Common myeloid progenitor, CD34-positive (primary cell): ENCODE results near the gene VIL1.

Source experiments
- CTCF ChIA-PET: fragments of 350-600 bp; sonication (Branson Sonifier 250); formaldehyde crosslinking; loops from one replicate; lab custom pipeline; 2021; ENCODE audit warnings: antibody characterized with exemption; lab: Charles Lee
- POLR2A ChIA-PET: fragments of 350-600 bp; sonication (Branson Sonifier 250); formaldehyde crosslinking; loops from one replicate; lab custom pipeline; 2021; ENCODE audit warnings: antibody characterized with exemption; lab: Charles Lee
- DNase-seq, 3 donors: peaks; one replicate each; pipeline versions ENCODE4 v3.0.0 to v3.0.0-alpha.2; 2013
- H3K27ac ChIP-seq, 2 experiments: 1 replicate in 1 of 2; 2 replicates in 1 of 2; pipeline ENCODE4 v1.7.0; 2013; ENCODE audit warnings: inconsistent platforms in 2 of 2, low read length in 2 of 2, mild to moderate bottlenecking in 2 of 2, low read depth in 1 of 2, moderate library complexity in 1 of 2; ENCODE audit not compliant: severe bottlenecking in 2 of 2, insufficient read depth in 1 of 2, poor library complexity in 1 of 2
- H3K27me3 ChIP-seq, 5 experiments: replicated peaks in 2 of 5; 1 replicate in 3 of 5; 2 replicates in 2 of 5; pipeline versions ENCODE4 v1.6.1 to v1.7.0; 2013; ENCODE audit warnings: low read length in 4 of 5, mild to moderate bottlenecking in 2 of 5, moderate library complexity in 2 of 5, inconsistent platforms in 1 of 5; ENCODE audit not compliant: insufficient read depth in 5 of 5, control insufficient read depth in 4 of 5
- H3K36me3 ChIP-seq, 4 experiments: 1 replicate in 2 of 4; 2 replicates in 2 of 4; pipeline versions ENCODE4 v1.6.1 to v1.7.0; 2013; ENCODE audit warnings: low read length in 3 of 4, control low read depth in 1 of 4, mild to moderate bottlenecking in 1 of 4; ENCODE audit not compliant: control insufficient read depth in 4 of 4, insufficient read depth in 4 of 4
- H3K4me1 ChIP-seq, 4 experiments: 1 replicate in 3 of 4; 2 replicates in 1 of 4; pipeline versions ENCODE4 v1.6.1 to v1.7.1; 2013; ENCODE audit warnings: low read length in 3 of 4, mild to moderate bottlenecking in 3 of 4, control low read depth in 1 of 4, inconsistent platforms in 1 of 4, moderate library complexity in 1 of 4; ENCODE audit not compliant: control insufficient read depth in 4 of 4, insufficient read depth in 4 of 4; ENCODE audit errors: control extremely low read depth in 1 of 4
- H3K4me3 ChIP-seq, 7 experiments: 1 replicate in 4 of 7; 2 replicates in 3 of 7; pipeline versions ENCODE4 v1.5.1 to v1.7.0; 2013; ENCODE audit warnings: mild to moderate bottlenecking in 7 of 7, low read length in 6 of 7, moderate library complexity in 6 of 7, inconsistent platforms in 2 of 7, low read depth in 2 of 7, control low read depth in 1 of 7; ENCODE audit not compliant: insufficient read depth in 4 of 7, control insufficient read depth in 1 of 7; ENCODE audit errors: extremely low read depth in 1 of 7
- H3K9me3 ChIP-seq, 5 experiments: 1 replicate in 4 of 5; 2 replicates in 1 of 5; pipeline versions ENCODE4 v1.6.1 to v1.7.1; 2013; ENCODE audit warnings: low read length in 4 of 5, mild to moderate bottlenecking in 2 of 5, inconsistent platforms in 1 of 5, low read depth in 1 of 5, moderate library complexity in 1 of 5; ENCODE audit not compliant: control insufficient read depth in 4 of 5, insufficient read depth in 2 of 5; ENCODE audit errors: control extremely low read depth in 1 of 5
- WGBS: methylation state at CpG from one replicate; pipeline ENCODE4 v1.1.5; 2013; ENCODE audit not compliant: insufficient coverage; 5-methylcytosine and 5-hydroxymethylcytosine counted together

VIL1 gene

GRCh38 chr2:218394298-218395089, 24.4 kb upstream of the VIL1 start:
- POLR2A ChIA-PET = interaction anchor here (1.0 to 1.2 kb wide), 2 partner anchors 26 to 27 kb away, joined by 4 to 6 read pairs; no protein-coding TSS in a partner anchor
- peaks cover 2 to 64% (median 57%) of the 10 kb centered on the region in 4 experiments for H3K4me1 ChIP-seq
- no peaks in the 10 kb centered on the region for H3K9me3 ChIP-seq
- peak overlapping the region in 1 of 2 experiments; percentile 57 for H3K27ac ChIP-seq
- peak overlapping the region in 1 of 7 experiments; percentile 23 for H3K4me3 ChIP-seq
- 85% methylated on average over 12 of the region's 13 CpGs for WGBS
- CTCF ChIA-PET = interaction anchor here (0.6 to 6.1 kb wide), 19 partner anchors 8 to 134 kb away, joined by 3 to 70 read pairs (median 4); partner anchors contain the start of genes AAMP, CATIP, PNKD and SLC11A1
- peak in 2 of 3 donors; percentile 81 for DNase-seq
- H3K27me3 ChIP-seq = no peaks in the 10 kb centered on the region
- H3K36me3 ChIP-seq = no peaks in the 10 kb centered on the region

GRCh38 chr2:218395090-218395444, 23.9 kb upstream of the VIL1 start:
- H3K36me3 ChIP-seq = no peaks in the 10 kb centered on the region
- peak overlapping the region in 1 of 7 experiments; percentile 59 for H3K4me3 ChIP-seq

GRCh38 chr2:218395456-218395825, 23.5 kb upstream of the VIL1 start:
- peak overlapping the region in 4 of 7 experiments; percentile 29 to 85 (median 54) for H3K4me3 ChIP-seq
- peaks cover 2 to 60% (median 57%) of the 10 kb centered on the region in 4 experiments for H3K4me1 ChIP-seq
- no peak for DNase-seq
- no peaks in the 10 kb centered on the region for H3K9me3 ChIP-seq
- ChIA-PET POLR2A (interaction anchor here (0.6 to 5.3 kb wide), 6 partner anchors 27 to 125 kb away, joined by 3 to 37 read pairs (median 6); partner anchors contain the start of genes AAMP and PNKD), CTCF (interaction anchor here (0.8 to 6.1 kb wide), 15 partner anchors 9 to 122 kb away, joined by 3 to 70 read pairs (median 8); partner anchors contain the start of genes AAMP, CATIP, PNKD and TMBIM1)
- H3K27ac ChIP-seq = peak overlapping the region in 1 of 2 experiments; percentile 57
- WGBS = 73% methylated on average over 15 of the region's 16 CpGs
- H3K27me3 ChIP-seq = no peaks in the 10 kb centered on the region
- no peaks in the 10 kb centered on the region for H3K36me3 ChIP-seq

More at GRCh38 chr2:218395090-218395444, 23.9 kb upstream of the VIL1 start:
- no peaks in the 10 kb centered on the region for H3K9me3 ChIP-seq
- H3K4me1 ChIP-seq = peaks cover 2 to 60% (median 57%) of the 10 kb centered on the region in 4 experiments
- WGBS = 89% methylated on average over 3 of the region's 6 CpGs
- no peaks in the 10 kb centered on the region for H3K27me3 ChIP-seq
- CTCF ChIA-PET = interaction anchor here (0.8 to 6.1 kb wide), 12 partner anchors 9 to 122 kb away, joined by 3 to 70 read pairs (median 8); partner anchors contain the start of genes AAMP, CATIP, PNKD and TMBIM1
- peak overlapping the region in 1 of 2 experiments; percentile 57 for H3K27ac ChIP-seq
- POLR2A ChIA-PET = interaction anchor here (1.0 kb wide), 1 partner anchor 28 kb away, joined by 4 read pairs; no protein-coding TSS in a partner anchor
- DNase-seq = no peak

GRCh38 chr2:218395826-218396687, 22.9 kb upstream of the VIL1 start:
- CTCF ChIA-PET = interaction anchor here (0.6 to 6.1 kb wide), 15 partner anchors 9 to 123 kb away, joined by 4 to 70 read pairs (median 6); partner anchors contain the start of genes AAMP, CATIP, PNKD and TMBIM1
- WGBS = 3% methylated on average over 45 of the region's 57 CpGs
- DNase-seq = peak; percentile 98 to 99 (median 99)
- no peaks in the 10 kb centered on the region for H3K36me3 ChIP-seq
- no peaks in the 10 kb centered on the region for H3K27me3 ChIP-seq
- no peaks in the 10 kb centered on the region for H3K9me3 ChIP-seq
- H3K27ac ChIP-seq = peak overlapping the region; percentile 90 to 94
- peak overlapping the region; percentile 46 to 88 (median 85) for H3K4me3 ChIP-seq
- POLR2A ChIA-PET = interaction anchor here (0.6 to 5.3 kb wide), 10 partner anchors 10 to 126 kb away, joined by 3 to 37 read pairs (median 4); partner anchors contain the start of genes AAMP and PNKD
- peaks cover 2 to 65% (median 60%) of the 10 kb centered on the region in 4 experiments for H3K4me1 ChIP-seq

GRCh38 chr2:218396688-218397462, 22.0 kb upstream of the VIL1 start:
- Histone ChIP-seq H3K9me3 (no peaks in the 10 kb centered on the region), H3K27ac (peak overlapping the region; percentile 90 to 94), H3K4me1 (peaks cover 2 to 73% (median 68%) of the 10 kb centered on the region in 4 experiments), H3K4me3 (peak overlapping the region; percentile 46 to 88 (median 85)), H3K27me3 (no peaks in the 10 kb centered on the region), H3K36me3 (peaks cover 0 to 5% (median 2%) of the 10 kb centered on the region in 4 experiments)
- ChIA-PET POLR2A (interaction anchor here (0.6 to 5.3 kb wide), 12 partner anchors 9 to 110 kb away, joined by 3 to 37 read pairs (median 4); partner anchors contain the start of genes CATIP and TMBIM1), CTCF (interaction anchor here (0.6 to 6.1 kb wide), 17 partner anchors 8 to 124 kb away, joined by 3 to 70 read pairs (median 5); partner anchors contain the start of genes AAMP, CATIP, PNKD and TMBIM1)
- DNase-seq = peak; percentile 87 to 97 (median 97)
- WGBS = under 1% methylated on average over 16 of the region's 27 CpGs
